DMS114 treated with DMSO at 0.1 percent for 48 hours (cell line): ENCODE data around the gene PDE11A.
A peak's percentile ranks its signal among the peaks of the same experiment; 100 is the strongest.
"Not testable (repeated sequence)": the region's sequence is repeated elsewhere in the genome, so short reads cannot be mapped to it uniquely, and the experiment has no call there.

Experiments used
- DNase-seq: peaks from one replicate; lab custom pipeline; 2025; ENCODE audit not compliant: unreplicated experiment; lab: John Stamatoyannopoulos, UW

The PDE11A gene

DNA sequence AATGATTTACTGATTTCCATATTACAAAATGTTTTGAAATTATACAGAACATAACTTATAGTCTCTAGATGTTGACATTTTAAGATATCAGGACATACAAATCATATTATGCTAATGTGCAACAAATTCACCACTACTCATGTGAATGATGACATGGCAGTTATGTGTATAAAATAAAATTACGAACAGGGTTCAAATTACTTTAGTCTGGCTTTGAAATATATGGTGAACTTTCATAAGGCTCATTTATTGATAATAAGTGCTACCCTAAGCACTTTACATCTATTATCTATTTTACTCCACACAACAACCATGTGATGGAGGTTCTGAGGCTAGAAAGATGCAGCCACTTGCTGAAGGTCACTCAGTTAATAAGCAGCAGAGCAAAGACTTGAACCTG, 62.8 kb downstream of the PDE11A start:
- DNase-seq = no peak

DNA sequence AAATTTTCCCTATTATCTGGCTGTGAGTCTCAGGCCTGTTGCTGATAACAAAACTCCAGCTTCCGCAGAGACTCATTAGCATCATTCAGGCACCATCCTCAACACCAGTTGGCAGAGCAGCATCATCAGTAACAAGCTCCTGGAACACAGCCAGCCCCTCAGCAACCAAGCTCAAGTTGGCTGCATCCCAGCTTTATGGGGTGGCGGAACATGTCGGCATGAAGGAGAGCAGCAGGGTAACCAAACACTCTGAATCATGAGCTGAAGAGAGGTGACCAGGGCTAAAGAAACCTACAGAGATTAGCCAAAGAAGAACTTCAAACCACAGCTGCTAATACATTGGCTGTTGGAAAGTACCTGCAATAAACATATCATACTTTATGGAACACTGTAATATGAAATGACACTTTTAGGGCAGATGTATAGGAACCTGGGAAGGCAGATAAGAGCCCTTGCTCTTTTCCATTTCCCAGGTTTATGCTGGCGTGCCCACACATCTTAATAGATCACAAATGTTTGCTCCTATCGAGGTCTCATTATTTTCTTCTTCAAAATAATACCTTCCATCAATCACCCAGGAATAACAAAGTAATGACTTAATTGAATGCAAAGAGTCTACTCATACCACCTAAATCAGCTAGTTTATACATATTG, 63.8 kb downstream of the PDE11A start:
- DNase-seq = no peak

DNA sequence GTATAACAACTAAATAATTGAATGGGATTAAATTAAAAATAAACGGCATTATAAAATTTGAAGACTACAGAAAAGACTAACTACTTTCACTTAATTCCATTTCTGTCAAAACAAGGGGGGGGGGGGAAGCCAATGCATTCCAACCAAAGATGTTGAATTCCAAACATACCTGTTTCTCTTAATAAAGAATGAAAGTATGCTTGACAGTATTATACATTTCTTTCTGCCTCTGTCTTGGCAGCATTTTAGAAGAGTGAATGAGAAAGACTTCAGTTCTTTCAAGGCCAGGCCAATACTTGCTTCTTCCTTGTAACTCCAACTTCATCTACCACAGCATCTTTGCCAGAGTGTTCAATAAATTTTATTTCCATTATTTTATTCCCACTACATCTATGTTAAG, 65.9 kb downstream of the PDE11A start:
- no peak for DNase-seq

DNA sequence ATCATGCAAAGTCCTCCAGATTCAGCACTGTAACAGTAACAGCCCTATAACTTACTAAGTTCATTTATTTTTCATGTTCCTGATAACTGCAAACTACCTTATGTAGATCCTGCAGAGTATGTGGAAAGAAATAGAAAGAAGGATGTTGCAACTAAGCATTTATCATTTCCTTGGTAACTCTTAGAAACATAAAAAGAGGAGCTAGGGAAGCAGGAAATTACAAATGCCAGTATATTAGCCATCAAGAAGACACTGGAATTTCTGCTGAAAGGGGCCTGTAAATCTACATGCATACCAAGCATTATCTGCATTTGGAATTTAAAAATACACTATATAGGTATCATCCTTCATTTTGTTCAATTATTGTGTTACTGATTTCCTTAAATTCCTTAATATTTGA, 66.8 kb downstream of the PDE11A start:
- DNase-seq = no peak

GRCh38 chr2:178002038-178002437, 70.5 kb downstream of the PDE11A start:
- no peak for DNase-seq

DNA sequence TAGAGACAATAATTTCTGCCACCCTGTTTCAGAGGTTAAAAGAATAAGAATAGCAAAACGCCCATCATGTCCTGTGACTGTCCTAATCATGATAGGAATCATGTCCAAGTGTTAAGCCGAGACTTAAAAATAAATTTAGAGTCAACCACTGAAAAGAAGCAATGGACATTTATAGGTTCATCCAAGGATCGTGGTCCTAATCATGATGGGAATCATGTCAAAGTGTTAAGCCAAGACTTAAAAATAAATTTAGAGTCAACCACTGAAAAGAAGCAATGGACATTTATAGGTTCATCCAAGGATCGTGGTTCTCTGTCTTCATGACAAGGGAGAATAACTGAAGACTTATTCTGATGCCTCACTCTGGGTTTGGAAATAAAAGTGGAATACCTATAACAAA, 73.6 kb downstream of the PDE11A start:
- DNase-seq = no peak

- DNase-seq = no peak
These were observed 74.6 kb downstream of the PDE11A start for GRCh38 chr2:177998006-177998405.

DNA sequence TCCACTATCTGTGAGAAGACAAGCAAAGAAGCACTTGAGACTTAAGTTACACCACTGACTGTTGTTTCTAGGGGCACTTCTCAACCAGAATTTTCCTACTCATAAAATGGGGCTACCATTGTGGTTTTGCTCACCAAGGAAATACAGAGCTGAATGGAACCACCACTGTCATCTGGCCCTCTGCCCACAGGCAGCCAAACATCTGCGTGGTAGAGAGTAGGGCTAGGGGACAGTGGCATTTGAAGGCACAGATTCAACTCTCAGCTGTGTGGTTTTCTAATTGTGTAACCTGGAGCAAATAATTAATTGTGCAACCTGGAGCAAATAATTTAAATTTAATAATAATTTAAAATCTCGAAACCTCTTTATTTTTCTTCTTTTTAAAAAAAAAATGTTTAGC, 79.6 kb downstream of the PDE11A start:
- DNase-seq = no peak

- DNase-seq = no peak
These were observed 83.3 kb downstream of the PDE11A start for GRCh38 chr2:177989029-177989885.

- DNase-seq = no peak
These were observed 87.8 kb downstream of the PDE11A start for GRCh38 chr2:177984749-177985148.

DNA sequence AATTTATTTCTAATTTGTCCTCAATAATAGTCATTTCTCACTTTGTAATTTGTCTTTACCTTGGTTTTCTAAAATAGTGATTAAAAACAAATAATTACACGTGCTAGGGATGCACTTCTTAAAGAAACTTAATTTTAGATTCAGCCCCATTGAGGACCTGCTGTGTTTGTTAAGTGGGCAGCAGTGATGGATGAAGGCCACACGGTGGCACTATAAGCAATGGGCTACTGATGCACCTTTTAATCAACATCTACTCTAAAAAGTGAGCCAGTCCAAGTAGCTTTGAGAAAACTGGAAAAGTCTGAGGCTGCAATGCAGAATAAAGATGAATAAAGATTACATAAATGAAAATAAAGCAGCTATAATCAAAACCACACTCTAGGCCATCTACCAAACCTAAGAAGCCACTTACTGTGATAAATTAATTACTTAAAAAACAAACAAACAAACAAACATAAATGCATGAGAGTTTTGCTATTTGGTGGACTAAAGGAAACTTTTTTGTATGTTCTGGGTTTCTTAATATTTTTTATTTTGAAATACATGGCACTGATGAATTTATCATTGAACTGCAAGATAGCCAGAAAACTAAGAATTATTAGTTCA, 89.3 kb downstream of the PDE11A start:
- DNase-seq = peak; percentile 27

DNA sequence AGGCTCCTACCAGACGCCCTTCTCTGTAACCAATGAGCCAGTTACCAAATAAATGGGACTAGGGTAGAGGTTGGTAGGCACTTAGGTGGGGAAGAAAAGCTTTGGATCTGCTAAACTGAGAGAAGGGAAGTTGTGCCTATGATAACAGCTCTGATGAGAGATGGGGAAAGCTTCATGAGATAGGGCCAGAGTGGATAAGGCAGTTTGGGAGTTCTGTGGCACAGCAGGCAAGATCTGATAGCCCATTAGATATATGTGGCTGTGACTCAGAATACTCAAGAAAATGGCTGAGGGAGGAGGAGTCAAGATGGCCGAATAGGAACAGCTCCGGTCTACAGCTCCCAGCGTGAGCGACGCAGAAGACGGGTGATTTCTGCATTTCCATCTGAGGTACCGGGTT, 99.8 kb downstream of the PDE11A start:
- DNase-seq = peak; percentile 27

DNA sequence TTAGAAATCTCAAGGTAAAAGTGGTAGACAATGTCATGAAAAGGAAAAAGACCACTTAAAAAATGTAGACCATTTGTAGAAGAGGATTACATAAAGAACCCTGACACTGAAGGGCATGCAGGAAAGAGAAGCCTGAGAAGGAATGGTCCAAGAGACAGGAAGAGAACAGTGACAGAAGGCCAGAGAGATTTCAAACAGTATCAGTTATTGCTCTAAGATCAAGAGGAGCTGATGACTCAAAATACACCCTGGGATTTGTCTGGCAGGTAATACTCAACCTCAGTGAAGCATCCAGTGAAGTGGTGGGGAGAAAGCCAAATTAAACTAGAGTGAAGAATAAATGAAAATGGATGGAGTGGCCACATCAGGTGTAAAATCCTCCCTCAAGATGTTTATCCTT, 100.5 kb downstream of the PDE11A start:
- no peak for DNase-seq

DNA sequence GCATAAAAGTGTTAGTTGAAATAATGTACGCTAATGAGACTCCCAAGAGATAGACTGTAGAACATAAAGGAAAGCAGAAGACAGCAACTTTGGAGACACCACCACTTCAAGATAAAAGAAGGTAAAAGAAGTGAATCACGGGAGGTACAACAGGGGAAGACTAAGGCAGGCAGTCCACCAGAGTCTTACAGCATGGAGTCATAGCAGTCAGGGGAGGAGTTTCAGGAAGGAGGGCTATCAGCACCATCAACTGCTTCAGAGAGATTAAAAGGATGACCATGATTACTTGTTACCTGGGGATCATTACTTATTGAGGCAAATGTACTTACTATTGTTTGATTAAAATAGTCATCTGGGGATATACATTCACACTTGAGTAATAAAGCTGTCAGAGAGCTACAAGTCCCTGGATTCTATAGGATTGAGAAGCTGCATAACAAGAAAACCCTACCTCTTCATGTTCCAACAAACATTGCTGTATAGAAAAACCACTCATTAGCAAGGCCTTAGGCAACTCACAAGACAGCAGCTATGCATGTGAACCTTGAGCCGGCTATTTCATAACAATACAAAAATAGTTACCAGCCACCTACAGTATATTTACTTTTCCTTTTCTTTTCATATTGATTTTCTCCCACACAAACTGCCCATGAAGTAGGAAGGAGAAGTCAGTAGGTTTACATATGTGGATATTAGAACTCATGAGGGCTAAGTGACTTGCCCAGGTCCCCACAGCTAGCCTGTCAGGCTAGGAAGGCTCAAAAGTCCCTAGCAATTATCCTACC, 101.7 kb downstream of the PDE11A start:
- no peak for DNase-seq

DNA sequence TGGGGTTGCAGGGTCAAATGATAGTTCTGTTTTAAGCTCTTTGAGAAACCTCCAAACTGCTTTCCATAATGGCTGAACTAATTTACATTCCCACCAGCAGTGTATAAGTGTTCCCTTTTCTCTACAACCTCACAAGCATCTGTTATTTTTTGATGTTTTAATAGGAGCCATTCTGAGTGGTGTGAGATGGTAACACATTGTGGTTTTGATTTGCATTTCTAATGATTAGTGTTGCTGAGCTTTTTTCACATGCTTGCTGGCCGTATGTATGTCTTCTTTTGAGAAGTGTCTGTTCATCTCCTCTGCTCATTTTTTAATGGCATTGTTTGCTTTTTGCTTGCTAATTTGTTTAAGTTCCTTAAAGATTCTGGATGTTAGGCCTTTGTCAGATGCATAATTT, 107.7 kb downstream of the PDE11A start:
- DNase-seq = no peak

DNA sequence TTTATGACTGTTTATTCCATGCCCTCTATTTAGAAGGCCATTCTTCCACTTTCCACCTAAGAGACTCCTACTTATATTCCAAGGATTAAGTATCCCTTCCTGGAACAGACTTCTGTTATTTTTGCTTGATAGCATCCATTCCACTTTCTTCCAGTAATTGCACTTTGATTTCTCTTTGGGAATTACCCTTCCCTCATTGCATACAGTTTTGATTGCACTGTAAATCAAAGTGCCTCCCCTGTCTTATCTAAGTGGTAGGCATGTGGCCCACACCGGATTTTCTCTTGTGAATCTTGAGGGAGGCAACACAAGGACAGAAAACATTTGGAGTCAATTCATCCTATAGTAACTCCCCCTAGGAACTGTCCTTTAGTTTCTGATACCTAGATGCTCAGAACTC, 120.4 kb downstream of the PDE11A start:
- DNase-seq = no peak

DNA sequence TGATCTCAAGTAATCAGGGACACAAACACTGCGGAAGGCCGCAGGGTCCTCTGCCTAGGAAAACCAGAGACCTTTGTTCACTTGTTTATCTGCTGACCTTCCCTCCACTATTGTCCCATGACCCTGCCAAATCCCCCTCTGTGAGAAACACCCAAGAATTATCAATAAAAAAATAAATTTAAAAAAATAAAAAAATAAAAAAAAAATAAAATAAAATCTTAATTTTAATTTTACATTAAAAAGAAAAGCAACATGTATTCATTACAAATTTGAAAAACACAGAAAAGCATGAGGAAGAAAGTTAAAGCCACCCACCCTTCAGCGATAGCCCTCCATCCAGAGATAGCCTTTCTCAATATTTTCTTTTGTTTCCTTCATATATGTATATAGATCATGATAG, 125.0 kb downstream of the PDE11A start:
- DNase-seq = not testable (repeated sequence)

DNA sequence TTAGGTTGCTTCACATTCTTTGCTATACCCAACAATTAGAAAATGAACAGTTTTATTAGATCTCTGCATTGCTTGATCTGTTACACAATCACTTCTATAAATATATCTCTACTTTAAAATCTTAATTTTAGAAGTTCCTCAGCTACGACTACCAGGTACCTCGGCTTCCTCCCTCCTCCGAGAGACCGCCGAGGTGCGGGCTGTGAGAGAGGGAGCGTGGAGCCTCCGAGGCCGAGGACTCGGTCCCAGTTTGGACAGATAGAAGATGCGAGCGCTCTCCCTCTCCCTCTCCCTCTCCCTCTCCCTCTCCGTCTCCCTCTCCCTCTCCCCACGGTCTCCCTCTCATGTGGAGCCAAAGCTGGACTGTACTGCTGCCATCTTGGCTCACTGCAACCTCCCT, 128.0 kb downstream of the PDE11A start:
- not testable (repeated sequence) for DNase-seq

DNA sequence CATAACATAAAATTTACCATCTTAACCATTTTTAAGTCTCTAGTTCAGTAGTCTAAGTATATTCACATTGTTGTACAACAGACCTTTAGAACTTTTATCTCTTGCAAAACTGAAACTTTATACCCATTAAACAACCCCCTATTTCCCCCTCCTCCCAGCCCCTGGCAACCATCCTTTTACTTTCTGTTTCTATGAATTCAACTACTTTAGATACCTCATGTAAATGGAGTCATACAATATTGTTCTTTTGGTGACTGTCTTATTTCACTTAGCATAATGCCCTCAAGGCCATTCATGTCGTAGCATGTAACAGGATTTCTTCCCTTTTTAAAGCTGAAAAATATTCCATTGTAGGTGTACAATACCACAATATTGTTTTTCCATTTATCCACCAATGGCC, 129.8 kb downstream of the PDE11A start:
- no peak for DNase-seq

GRCh38 chr2:177939211-177939610, 133.4 kb downstream of the PDE11A start:
- no peak for DNase-seq

DNA sequence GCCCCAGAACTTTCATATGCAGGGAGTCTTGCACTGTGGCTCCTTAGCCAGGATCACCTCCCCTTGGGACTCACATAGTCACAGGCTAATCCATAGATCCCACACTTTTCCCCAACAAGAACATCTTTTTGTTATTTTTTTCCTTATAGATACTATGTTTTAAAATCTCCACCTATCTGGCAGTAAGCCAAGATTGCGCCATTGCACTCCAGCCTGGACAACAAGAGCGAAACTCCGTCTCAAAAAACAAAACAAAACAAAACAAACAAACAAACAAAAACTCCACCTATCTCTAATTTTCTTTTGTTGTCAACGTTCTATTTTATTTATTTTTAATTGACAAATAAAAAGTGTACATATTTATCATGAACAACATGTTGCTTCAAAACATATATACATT, 141.7 kb downstream of the PDE11A start:
- no peak for DNase-seq
